AG04449 (cell line): ENCODE measurements around the gene PAM.

Experiments
- CTCF ChIA-PET: fragments of 350-600 bp; formaldehyde crosslinking; extraction: SDS; loops from one replicate; lab custom pipeline; 2021; ENCODE audit warnings: antibody characterized with exemption; lab: Yijun Ruan, JAX
- POLR2A ChIA-PET: fragments of 400-600, 350-600 bp; formaldehyde crosslinking; extraction: SDS; loops from one replicate; lab custom pipeline; 2020; ENCODE audit warnings: antibody characterized with exemption, inconsistent platforms; lab: Yijun Ruan, JAX
- DNase-seq: peaks from one replicate; pipeline ENCODE4 v3.0.0-alpha.2; 2010; ENCODE audit warnings: low read depth, low spot score
- H3K4me3 ChIP-seq: 2 replicates; pipeline ENCODE4 v1.5.1; 2011; ENCODE audit warnings: low read depth, mild to moderate bottlenecking, control low read depth, low read length
- CTCF ChIP-seq: IDR thresholded peaks from one replicate; pipeline ENCODE4 v1.5.1; 2011; ENCODE audit warnings: mild to moderate bottlenecking, moderate library complexity, low read length, control low read depth, inconsistent platforms; ENCODE audit not compliant: insufficient read depth; ENCODE audit errors: missing control alignments

Gene PAM

GRCh38 chr5:102754767-102755431, at the start of gene PAM:
TSS of gene PAM (plus strand) at chr5:102755305. CDS start at chr5:102866196, 110,891 bp downstream.
- ChIA-PET CTCF (interaction anchor here (0.7 to 1.7 kb wide), 5 partner anchors 11 to 383 kb away, joined by 3 to 6 read pairs (median 3); no protein-coding TSS in a partner anchor), POLR2A (interaction anchor here (0.6 kb wide), 1 partner anchor 180 kb away, joined by 3 read pairs; no protein-coding TSS in a partner anchor)
- no peak for TF ChIP-seq CTCF
- no peak for DNase-seq
- H3K4me3 ChIP-seq, result peak within 1 kb of the TSS; percentile 96

GRCh38 chr5:102711525-102712385, 43.4 kb upstream of the PAM start:
- no peak for DNase-seq
- CTCF ChIA-PET, result interaction anchor here (2.0 kb wide), 1 partner anchor 30 kb away, joined by 6 read pairs; no protein-coding TSS in a partner anchor
- POLR2A ChIA-PET, result no interaction called here
- no peak for TF ChIP-seq CTCF
- H3K4me3 ChIP-seq, result no peak overlapping the region

- ChIA-PET POLR2A (no interaction called here), CTCF (no interaction called here)
- H3K4me3 ChIP-seq, result no peak overlapping the region
- no peak for TF ChIP-seq CTCF
- no peak for DNase-seq
Measured at GRCh38 chr5:102713278-102713677, 41.8 kb upstream of the PAM start.

GRCh38 chr5:102713682-102714231, 41.3 kb upstream of the PAM start:
- CTCF ChIA-PET, result no interaction called here
- TF ChIP-seq CTCF, result no peak
- POLR2A ChIA-PET, result no interaction called here
- no peak for DNase-seq
- no peak overlapping the region for H3K4me3 ChIP-seq

GRCh38 chr5:102715082-102715807, 39.9 kb upstream of the PAM start:
- no peak for TF ChIP-seq CTCF
- no peak overlapping the region for H3K4me3 ChIP-seq
- DNase-seq, result no peak
- ChIA-PET POLR2A (no interaction called here), CTCF (interaction anchor here (1.3 kb wide), 1 partner anchor 34 kb away, joined by 6 read pairs; no protein-coding TSS in a partner anchor)
